ENCODE results near the gene SFI1.

Gene SFI1

GRCh38 chr22:31652911-31653684 is 156.8 kb downstream of the SFI1 start:
- no peak for TF ChIP-seq GATA1 (IDR thresholded peaks at IDR 0.05; ENCODE audit: low read depth, low read length)
- no peak for TF ChIP-seq POLR2A (IDR thresholded peaks at IDR 0.05; ENCODE audit: low read length)
- no peak for DNase-seq

DNA sequence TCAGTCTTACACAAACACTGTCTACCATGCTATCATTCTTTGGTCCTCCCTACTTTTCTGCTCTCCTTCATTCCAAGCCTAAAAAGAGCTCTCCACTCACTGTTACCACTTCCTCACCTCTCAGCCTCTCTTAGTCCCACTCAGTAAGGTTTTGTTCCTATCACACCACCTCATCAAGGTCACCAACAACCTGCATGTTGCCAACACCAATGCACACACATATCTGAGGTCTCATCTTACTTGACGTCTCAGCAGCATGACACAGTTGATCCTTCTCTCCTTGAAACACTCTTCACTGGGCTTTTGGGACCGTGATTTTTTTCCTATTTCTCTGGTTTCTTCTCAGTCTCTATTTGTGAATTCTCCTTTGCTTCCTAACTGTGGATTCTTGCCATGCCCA is 157.6 kb downstream of the SFI1 start:
- DNase-seq, result no peak
- TF ChIP-seq POLR2A (IDR thresholded peaks at IDR 0.05; ENCODE audit: low read length) (no peak), GATA1 (IDR thresholded peaks at IDR 0.05; ENCODE audit: low read depth, low read length) (no peak)

- DNase-seq, result no peak
- no peak for TF ChIP-seq GATA1 (IDR thresholded peaks at IDR 0.05; ENCODE audit: low read depth, low read length)
- TF ChIP-seq POLR2A (IDR thresholded peaks at IDR 0.05; ENCODE audit: low read length), result no peak
Measured at GRCh38 chr22:31654408-31654807, 158.1 kb downstream of the SFI1 start.

DNA sequence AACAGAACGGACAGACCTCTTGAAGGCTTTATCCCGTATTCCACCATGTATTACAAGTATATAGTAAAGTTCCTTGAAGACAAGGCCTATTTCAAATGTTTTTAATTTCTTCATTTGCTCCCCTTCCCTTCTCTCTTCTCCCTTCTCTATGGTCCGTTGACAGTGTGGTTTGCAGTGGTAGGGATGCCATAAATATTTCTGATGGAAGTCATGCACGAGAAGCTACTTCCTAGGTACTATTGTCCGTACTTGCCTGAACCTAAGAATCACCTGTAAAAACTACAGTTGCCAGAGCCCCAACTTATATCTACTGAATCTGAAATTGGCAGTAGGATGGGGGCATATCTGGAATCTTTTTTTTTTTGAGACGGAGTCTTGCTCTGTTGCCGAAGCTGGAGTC is 162.9 kb downstream of the SFI1 start:
- TF ChIP-seq GATA1 (IDR thresholded peaks at IDR 0.05; ENCODE audit: low read depth, low read length) (no peak), POLR2A (IDR thresholded peaks at IDR 0.05; ENCODE audit: low read length) (no peak)
- no peak for DNase-seq

DNA sequence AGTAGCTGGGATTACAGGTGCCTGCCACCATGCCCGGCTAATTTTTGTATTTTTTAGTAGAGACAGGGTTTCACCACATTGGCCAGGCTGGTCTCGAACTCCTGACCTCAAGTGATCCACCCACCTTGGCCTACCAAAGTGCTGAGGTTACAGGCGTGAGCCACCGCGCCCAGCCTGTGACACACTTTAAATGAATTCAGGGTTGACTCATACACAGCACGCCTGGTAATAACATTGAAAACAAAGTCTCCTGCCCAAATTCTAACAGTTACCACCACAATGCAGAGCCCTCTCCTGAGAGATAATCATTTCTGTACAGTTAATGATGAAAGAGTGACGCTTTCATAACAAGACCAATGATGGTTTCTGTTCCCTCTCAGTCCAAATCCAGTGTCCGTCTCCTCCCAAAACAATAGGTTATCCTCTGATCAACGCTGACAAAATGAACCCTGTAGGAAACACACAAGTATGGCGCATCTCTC is 164.6 kb downstream of the SFI1 start:
- DNase-seq, result peak; percentile 36 to 50

DNA sequence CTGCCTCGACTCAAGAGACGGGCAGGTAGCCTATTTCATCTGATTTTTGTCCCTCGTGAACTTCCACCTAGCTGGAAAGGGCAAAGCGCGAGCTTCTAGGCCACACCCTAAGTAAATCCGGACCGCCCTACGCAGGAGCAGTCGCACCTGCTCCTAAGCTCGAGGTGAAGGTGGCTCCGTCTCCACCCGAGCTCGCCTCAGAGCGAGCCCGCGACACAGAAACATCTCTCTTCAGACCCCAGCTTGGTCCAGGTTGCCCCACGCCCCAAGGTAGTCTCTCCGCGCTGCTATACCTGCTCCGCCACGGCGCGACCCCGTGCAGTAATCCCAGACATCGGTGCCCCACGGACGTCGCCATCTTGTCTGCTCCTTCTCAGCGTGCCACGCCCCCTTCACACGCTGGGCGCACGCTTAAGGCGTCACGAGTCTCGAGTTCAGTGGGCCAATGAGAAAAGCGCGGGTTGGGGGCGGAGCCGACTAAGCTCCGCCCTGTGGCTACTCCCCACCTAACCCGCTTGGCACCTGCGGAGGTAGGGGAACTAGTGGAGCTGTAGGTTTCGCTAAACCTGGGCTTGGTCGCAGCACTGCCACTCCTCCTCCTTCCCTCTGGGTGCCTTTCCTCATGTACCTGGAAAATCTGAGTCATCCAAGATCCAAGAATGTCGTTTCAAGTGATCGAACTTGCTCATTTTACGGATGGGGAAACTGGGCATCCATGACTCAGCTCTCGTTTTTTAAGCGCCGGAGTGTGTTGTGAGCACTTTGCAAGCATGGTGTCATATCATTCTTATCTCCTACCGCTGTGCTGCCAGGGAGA is 165.7 kb downstream of the SFI1 start, which contains the start of gene PISD:
Gene PISD, minus strand, starts transcription at position 365 of the 817 bp plus-strand sequence. Its CDS starts 7 bp downstream, at position 358.
- TF ChIP-seq POLR2A (IDR thresholded peaks at IDR 0.05; ENCODE audit: low read length) (peak; percentile 95), GATA1 (IDR thresholded peaks at IDR 0.05; ENCODE audit: low read depth, low read length) (no peak)
- peak; percentile 97 to 98 for DNase-seq

- DNase-seq, result no peak
- TF ChIP-seq GATA1 (IDR thresholded peaks at IDR 0.05; ENCODE audit: low read depth, low read length) (no peak), POLR2A (IDR thresholded peaks at IDR 0.05; ENCODE audit: low read length) (no peak)
Measured at GRCh38 chr22:31662668-31663037, 166.3 kb downstream of the SFI1 start.
